HUES6 (cell line): Measurements from ENCODE around the gene GAB3.

Experiments used
- H3K27ac ChIP-seq: 2 replicates; pipeline ENCODE4 v1.7.0; 2013; ENCODE audit warnings: low read depth, mild to moderate bottlenecking, low read length, inconsistent platforms
- H3K27me3 ChIP-seq: 2 replicates; pipeline ENCODE4 v1.6.1; 2013; ENCODE audit warnings: low read length; ENCODE audit not compliant: control insufficient read depth, insufficient read depth
- H3K36me3 ChIP-seq: 2 replicates; pipeline ENCODE4 v1.6.1; 2013; ENCODE audit warnings: low read length; ENCODE audit not compliant: control insufficient read depth, insufficient read depth
- H3K4me1 ChIP-seq: 2 replicates; pipeline ENCODE4 v1.6.1; 2013; ENCODE audit warnings: low read length; ENCODE audit not compliant: control insufficient read depth, insufficient read depth
- H3K4me3 ChIP-seq: 2 replicates; pipeline ENCODE4 v1.5.1; 2013; ENCODE audit warnings: low read depth, low read length
- H3K9ac ChIP-seq: one replicate; pipeline ENCODE4 v1.6.1; 2013; ENCODE audit warnings: mild to moderate bottlenecking, low read length
- H3K9me3 ChIP-seq: 2 replicates; pipeline ENCODE4 v1.6.1; 2013; ENCODE audit warnings: low read depth, low read length; ENCODE audit not compliant: control insufficient read depth, insufficient read depth

GAB3 gene

DNA sequence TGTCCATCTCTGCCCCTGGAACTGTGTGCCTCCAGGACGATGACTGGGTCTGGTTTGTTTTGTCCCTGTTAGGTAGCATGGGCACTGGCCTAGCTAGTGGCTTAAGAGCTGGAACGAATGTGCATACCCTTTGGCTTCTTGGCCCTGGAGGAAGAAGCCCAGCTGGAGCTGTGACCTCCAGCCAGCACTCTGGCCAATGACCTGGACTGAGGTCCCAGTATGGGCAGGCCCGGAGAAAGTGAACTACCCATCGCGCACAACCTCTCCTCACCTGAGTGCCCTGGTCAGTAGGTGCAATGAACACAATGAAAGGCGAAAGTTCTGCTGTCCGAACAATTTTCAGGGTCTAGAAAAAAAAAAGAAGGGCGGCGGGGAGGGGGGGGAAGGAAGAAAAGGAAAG, 30.1 kb upstream of the GAB3 start:
- Histone ChIP-seq H3K27me3 (no peaks in the 10 kb centered on the region), H3K9ac (no peak overlapping the region), H3K27ac (no peak overlapping the region), H3K4me3 (no peak overlapping the region), H3K9me3 (peaks cover 12% of the 10 kb centered on the region; the same call in 1 of the 2 replicates), H3K36me3 (peaks cover 50% of the 10 kb centered on the region), H3K4me1 (no peaks in the 10 kb centered on the region)

DNA sequence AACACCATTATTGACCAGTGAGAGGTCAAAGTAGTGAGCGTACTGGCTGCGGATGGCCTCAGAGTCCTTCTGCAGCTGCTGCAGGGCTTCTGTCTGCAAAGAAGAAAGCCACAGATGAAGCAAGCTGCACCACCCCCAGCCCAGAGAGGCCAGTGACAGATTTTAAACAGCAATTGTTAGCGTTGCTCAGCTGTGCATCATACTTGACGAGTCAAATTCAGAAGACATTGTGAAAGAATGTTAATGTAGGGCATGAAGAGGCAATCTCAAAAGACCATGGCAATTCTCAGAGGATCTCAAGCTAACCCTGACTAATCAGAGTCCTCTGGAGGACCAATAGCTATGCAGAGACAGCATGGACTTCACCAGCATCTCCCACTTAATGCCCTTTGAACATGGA, 28.4 kb upstream of the GAB3 start:
- Histone ChIP-seq H3K9ac (no peak overlapping the region), H3K9me3 (peaks cover 7% of the 10 kb centered on the region; the same call in 1 of the 2 replicates), H3K4me3 (no peak overlapping the region), H3K36me3 (peaks cover 61% of the 10 kb centered on the region), H3K27me3 (no peaks in the 10 kb centered on the region), H3K27ac (no peak overlapping the region), H3K4me1 (no peaks in the 10 kb centered on the region)

- H3K4me3 ChIP-seq: no peak overlapping the region
- H3K9ac ChIP-seq: no peak overlapping the region
- H3K27me3 ChIP-seq: no peaks in the 10 kb centered on the region
- no peaks in the 10 kb centered on the region for H3K4me1 ChIP-seq
- peaks cover 75% of the 10 kb centered on the region for H3K36me3 ChIP-seq
- no peak overlapping the region for H3K27ac ChIP-seq
- peaks cover 11% of the 10 kb centered on the region; the same call in 1 of the 2 replicates for H3K9me3 ChIP-seq
Measured at GRCh38 chrX:154776753-154777152, 25.9 kb upstream of the GAB3 start.

DNA sequence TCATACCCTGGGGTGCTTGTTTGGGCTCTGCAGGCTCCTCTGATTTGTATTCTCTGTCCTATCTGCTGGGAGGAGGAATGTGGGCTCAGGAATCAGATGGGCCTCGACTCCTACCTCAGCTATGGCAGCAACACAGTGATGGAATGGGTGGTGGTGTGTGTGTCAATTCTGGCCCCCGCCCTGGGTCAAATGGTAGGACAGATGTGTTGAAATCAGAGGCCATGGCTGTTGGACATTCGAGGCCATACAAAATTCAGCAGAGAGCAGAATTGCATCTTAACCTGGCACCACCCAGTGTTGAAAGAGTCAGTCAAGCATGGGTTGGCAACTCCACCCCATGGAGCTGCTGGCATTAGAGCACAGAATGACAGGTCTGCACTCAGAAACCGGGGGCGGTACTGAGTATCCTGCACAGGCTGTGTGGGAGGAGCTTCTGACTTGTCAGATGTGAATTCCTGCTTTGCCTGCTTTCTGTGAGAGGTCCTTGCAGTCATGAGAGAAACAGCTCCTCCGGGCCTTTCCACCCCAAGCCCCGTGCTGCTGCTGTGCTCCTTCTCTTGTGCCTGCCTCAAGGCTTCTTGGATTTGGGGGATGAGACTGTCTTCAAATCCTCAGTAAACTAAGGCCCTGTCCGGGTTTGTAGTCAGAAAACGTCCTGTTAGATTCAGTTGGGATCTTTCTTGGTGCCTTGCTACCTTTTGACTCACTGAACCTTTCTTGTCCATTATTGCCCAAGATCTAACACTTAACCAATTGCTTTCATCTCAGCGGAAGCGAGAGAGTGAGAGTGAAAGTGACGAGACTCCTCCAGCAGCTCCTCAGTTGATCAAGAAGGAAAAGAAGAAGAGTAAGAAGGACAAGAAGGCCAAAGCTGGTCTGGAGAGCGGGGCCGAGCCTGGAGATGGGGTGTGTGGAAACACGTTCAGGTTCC, 24.8 kb upstream of the GAB3 start:
- Histone ChIP-seq H3K27me3 (no peaks in the 10 kb centered on the region), H3K4me1 (no peaks in the 10 kb centered on the region), H3K9ac (no peak overlapping the region), H3K27ac (no peak overlapping the region), H3K9me3 (peaks cover 8% of the 10 kb centered on the region; the same call in 1 of the 2 replicates), H3K36me3 (peaks cover 82% of the 10 kb centered on the region), H3K4me3 (no peak overlapping the region)

DNA sequence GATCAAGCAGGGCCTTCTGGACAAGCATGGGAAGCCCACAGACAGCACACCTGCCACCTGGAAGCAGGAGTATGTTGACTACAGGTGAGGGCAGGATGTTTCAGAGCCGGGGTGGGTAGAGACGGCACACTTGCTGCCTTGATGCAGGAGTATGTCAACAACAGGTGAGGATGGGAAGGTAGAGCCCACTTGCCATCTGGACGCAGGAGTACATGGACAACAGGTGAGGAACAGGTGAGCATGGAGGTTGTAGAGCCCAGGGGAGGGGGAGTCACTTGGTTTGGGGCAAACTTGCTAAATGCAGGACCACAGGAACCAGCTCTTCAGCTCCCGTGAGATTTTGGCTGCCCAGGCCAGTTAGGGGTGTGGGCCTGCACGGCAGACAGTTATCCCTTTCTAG, 23.7 kb upstream of the GAB3 start:
- Histone ChIP-seq H3K36me3 (peaks cover 89% of the 10 kb centered on the region), H3K9me3 (peaks cover 10% of the 10 kb centered on the region; the same call in 1 of the 2 replicates)

DNA sequence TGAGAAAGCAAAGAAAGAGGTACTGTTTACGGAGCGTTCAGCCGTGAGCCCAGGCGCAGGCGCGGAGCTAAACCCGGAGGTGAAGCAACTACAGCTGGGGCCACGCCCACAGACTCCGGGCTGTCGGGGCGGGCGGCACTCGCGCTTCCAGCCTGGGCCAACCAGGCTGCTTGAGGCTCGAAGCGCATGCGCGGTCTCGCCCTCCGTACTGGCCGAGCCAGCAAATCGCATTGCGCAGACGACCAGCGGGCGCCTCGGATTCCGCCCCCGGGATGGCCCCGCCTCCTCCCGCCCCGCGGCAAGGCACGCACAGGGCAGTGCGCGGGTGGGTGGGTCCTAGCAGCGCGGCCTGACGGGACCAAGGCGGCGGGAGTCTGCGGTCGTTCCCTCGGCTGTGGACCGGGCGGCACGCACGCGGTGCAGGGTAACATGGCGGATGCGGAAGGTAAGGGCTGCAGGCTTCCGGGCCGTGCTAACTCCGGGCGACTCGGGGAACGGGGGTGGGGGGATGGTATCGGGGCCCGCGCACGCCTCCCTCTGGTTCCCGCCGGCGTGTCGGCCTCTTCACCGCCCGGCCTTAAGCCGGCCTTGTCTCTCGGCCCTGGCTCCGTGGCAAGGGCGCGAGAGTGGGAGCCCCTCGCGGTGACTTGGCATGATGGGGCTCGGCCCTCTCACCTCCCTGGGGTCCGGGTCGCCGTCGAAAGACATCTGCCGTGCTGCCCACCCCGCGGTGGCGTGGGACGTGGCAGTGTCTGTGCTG, 11.8 kb upstream of the GAB3 start, which contains the start of gene DKC1:
DKC1 (plus strand) TSS at position 328 of the 760 bp plus-strand sequence; CDS start at position 430, 102 bp downstream.
- Histone ChIP-seq H3K4me1 (peaks cover 6% of the 10 kb centered on the region; the same call in 1 of the 2 replicates), H3K27ac (peak within 1 kb of the TSS; percentile 73; the same call in 1 of the 2 replicates), H3K9ac (peak within 1 kb of the TSS; percentile 90), H3K36me3 (peaks cover 32% of the 10 kb centered on the region), H3K27me3 (no peaks in the 10 kb centered on the region), H3K4me3 (peak within 1 kb of the TSS; percentile 68), H3K9me3 (peaks cover 10% of the 10 kb centered on the region; the same call in 1 of the 2 replicates)

More for the DNA sequence above, 23.7 kb upstream of the GAB3 start:
- H3K4me3 ChIP-seq: no peak overlapping the region
- H3K27ac ChIP-seq: no peak overlapping the region
- H3K27me3 ChIP-seq: no peaks in the 10 kb centered on the region
- H3K9ac ChIP-seq: no peak overlapping the region
- no peaks in the 10 kb centered on the region for H3K4me1 ChIP-seq

DNA sequence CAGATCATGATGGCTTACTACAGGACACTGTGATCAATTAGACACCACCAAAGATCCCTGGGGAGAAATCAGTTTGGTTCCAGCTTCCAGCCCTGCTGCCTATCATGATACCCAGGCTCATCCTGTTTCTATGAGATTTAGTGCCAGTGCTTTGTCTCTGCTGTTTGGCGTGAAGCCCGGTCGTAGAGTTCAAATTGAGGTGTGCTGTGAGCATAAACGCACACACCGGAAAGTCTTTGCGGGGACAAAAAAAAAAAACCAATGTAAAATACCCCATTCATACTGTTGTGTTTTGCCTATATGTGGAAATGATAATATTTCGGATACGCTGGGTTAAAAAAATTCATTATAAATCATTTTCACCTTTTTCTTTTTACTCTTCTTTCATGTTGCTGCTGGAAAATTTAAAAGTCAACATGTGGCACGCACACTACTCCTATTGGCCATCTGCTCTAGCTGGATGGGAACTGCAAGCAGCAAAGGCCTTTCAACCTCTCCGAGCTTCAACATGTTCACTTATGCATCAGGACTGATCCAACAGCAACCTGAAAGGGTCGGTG, 11.2 kb upstream of the GAB3 start:
- H3K36me3 ChIP-seq: peaks cover 26% of the 10 kb centered on the region
- peaks cover 11% of the 10 kb centered on the region; the same call in 1 of the 2 replicates for H3K9me3 ChIP-seq
- peak overlapping the region; percentile 18 for H3K9ac ChIP-seq
- H3K4me3 ChIP-seq: peak overlapping the region; percentile 56
- H3K27me3 ChIP-seq: no peaks in the 10 kb centered on the region
- peaks cover 6% of the 10 kb centered on the region; the same call in 1 of the 2 replicates for H3K4me1 ChIP-seq
- no peak overlapping the region; the same call in 1 of the 2 replicates for H3K27ac ChIP-seq

DNA sequence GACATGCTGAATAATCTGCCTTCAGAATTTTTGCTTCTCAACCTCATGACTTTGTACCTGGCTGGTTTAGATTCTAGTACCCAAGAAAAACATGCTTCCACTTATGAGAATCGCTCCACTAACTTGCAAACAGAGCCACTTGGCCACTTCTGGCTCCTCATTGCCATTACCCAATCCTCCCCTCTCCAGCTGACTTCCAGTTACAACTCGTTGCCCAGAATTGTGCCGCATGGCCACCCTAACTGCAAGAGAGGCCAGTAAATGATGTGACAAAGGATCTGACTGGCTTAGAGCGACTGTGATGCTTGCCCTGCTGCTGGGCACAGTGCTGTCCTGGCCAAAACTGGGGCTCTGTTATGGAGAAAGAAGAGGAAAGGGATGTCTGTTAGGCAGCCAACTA, 7.8 kb upstream of the GAB3 start:
- Histone ChIP-seq H3K36me3 (no peaks in the 10 kb centered on the region), H3K27ac (no peak overlapping the region), H3K9ac (no peak overlapping the region), H3K4me1 (peaks cover 6% of the 10 kb centered on the region; the same call in 1 of the 2 replicates), H3K4me3 (no peak overlapping the region), H3K9me3 (peaks cover 14% of the 10 kb centered on the region; the same call in 1 of the 2 replicates), H3K27me3 (peaks cover 2% of the 10 kb centered on the region; the same call in 1 of the 2 replicates)

- 0 out of 2 replicates have a peak overlapping the region, but pooled peaks have one; percentile 22 for H3K4me3 ChIP-seq
- peaks cover 13% of the 10 kb centered on the region; the same call in 1 of the 2 replicates for H3K9me3 ChIP-seq
- H3K9ac ChIP-seq: no peak overlapping the region
- no peaks in the 10 kb centered on the region for H3K36me3 ChIP-seq
- no peak overlapping the region for H3K27ac ChIP-seq
- H3K4me1 ChIP-seq: peaks cover 4% of the 10 kb centered on the region; the same call in 1 of the 2 replicates
- H3K27me3 ChIP-seq: peaks cover 48% of the 10 kb centered on the region
Measured at GRCh38 chrX:154751669-154752271, 893 bp upstream of the GAB3 start.

GRCh38 chrX:154751203-154751668, 359 bp upstream of the GAB3 start:
- H3K9ac ChIP-seq: no peak overlapping the region
- no peak overlapping the region for H3K27ac ChIP-seq
- no peaks in the 10 kb centered on the region for H3K36me3 ChIP-seq
- peak overlapping the region; percentile 22; the same call in 1 of the 2 replicates for H3K4me3 ChIP-seq
- peaks cover 4% of the 10 kb centered on the region; the same call in 1 of the 2 replicates for H3K4me1 ChIP-seq
- H3K9me3 ChIP-seq: peaks cover 13% of the 10 kb centered on the region; the same call in 1 of the 2 replicates
- H3K27me3 ChIP-seq: peaks cover 48% of the 10 kb centered on the region
